Epithelial cell of prostate (primary cell): Measurements from ENCODE around the gene BRPF3.

Source experiments
- DNase-seq: peaks from one replicate; pipeline ENCODE4 v3.0.0-alpha.2; 2011; ENCODE audit warnings: low read depth, low spot score
- H3K27ac ChIP-seq: fragments of 450-650 bp; 2 replicates; pipeline ENCODE4 v1.5.1; 2017; ENCODE audit warnings: mild to moderate bottlenecking

Gene BRPF3

DNA sequence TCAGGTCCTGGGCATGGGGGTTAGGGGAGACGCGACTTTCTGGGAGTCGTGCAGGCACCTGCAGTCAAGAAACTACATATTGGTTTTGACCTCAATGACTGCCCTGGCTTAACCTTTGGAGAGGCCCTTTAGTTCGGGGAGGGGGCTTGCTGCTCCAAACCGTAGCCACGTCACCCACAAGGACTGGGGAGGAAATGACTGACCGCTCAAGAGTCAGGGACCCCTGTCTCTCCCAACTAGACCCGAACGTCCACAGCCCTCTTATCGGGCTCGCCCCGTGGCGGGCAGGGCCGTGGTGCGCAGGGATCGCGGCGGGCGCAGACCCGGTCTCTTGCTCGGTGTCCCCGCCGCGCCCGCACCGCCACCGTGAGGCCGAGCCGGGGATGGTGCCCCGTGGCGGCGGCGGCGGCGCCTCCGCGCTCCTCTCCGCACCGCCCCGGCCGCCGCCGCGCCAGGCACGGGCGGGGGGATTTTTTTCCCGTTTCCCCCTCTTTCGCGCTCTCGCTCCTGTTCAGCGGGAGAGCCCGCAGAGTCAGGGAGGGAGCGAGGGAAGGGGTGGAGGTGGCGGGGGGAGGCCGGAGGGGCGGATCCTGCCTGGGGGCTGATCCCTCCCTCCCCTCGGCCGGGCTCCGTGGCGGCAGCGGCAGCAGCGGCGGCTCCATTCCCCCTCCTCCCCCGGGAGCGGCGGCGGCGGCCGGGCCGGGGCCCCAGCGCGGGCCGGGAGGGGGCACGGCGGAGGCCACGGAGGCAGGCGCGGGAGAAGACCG, at the start of gene BRPF3:
Gene BRPF3 (plus strand): TSS at position 632 of the 767 bp plus-strand sequence. CDS start 3,579 bp downstream, outside the sequence.
- DNase-seq: no peak
- H3K27ac ChIP-seq: peak within 1 kb of the TSS; percentile 77

DNA sequence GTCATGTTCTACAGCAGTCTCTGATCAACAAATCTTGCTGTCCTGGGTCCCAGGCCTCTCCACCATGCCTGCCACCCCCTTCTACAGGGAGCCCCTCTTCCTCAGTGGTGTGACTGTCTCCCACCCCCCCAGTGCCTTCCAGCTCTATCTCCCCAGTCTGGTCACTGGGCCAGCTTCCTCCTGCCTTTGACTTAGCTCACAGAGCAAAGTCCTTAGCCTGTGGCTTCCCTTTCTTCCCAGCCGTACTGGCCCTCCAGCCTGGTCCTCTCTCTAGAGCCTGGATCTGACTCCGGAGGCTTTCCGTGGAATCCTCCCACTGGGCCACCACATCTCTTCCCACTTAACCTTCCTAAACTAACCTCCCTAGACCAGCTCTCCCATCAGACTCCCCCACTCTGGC, 49.2 kb upstream of the BRPF3 start:
- H3K27ac ChIP-seq: no peak overlapping the region
- no peak for DNase-seq

DNA sequence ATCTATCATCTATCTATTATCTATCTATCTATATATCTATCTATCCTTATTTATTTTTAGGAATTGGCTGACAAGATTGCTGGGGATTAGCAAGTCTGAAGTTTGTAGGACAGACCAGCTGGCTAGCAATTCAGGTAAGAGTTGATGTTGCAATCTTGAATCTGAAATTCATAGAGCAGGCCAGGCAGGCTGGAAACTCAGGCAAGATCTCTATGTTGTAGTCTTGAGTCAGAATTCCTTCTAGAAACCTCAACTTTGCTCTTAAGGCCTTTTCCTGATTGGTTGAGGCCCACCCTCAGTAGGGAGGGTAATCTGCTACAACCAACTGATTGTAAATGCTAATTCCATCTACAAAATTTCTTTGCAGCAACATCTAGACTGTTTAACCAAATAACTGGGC, 47.1 kb upstream of the BRPF3 start:
- DNase-seq: no peak
- H3K27ac ChIP-seq: no peak overlapping the region

DNA sequence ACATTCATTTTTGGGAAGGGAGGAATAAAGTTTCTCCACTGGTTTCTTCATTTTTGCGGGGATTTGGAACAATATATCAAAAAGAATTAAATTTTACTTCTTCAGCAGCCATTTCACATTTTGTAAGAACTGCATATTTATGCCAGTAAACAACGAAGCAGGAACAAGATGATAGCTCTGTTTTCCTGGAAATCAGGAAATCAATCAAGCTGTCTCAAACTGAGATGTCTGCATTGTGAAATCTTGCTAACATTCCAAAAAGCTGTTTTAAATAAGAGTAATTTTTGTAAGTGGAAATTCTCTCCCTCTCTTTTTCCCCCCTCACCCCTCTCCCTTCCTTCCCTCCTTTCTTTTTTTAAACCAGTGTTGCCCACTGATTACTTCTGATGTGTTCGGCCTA, 46.3 kb upstream of the BRPF3 start:
- H3K27ac ChIP-seq: no peak overlapping the region
- no peak for DNase-seq

DNA sequence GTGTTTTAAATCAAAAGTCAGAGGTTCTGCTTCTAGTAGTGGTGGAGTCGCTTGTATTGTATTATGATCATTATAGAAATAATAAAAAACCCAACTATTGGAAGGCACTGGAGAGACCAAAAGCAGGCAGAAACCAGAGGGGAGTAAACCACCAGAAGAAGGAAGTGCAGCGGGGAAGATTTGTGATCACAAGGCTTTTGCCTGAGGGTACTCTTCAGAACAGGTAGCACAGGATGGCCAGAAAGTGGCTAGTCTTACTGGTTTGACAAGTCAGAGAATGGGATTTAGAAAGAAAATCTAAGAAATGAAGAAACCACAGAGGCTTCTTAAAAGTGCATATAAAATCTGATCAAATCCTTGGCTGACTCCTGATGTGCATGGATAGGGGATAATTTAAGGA, 42.3 kb upstream of the BRPF3 start:
- no peak overlapping the region for H3K27ac ChIP-seq
- peak; percentile 61 for DNase-seq

DNA sequence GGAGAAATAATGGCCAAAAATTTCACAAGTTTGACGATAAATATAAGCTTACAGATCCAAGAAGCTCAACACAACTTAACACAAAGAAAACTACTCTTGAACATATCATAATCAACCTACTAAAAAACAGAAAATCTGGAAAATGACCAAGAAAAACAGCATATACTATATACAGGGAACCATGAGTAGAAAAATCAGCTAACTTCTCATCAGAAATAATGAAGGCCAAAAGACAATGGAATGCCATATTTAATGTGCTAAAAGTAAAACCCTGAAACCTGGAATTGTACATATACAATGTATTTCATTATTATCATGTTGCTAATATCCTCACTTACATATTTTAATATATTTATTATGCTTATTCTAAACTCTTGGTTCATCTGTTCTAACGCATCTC, 40.9 kb upstream of the BRPF3 start:
- no peak overlapping the region for H3K27ac ChIP-seq
- no peak for DNase-seq

DNA sequence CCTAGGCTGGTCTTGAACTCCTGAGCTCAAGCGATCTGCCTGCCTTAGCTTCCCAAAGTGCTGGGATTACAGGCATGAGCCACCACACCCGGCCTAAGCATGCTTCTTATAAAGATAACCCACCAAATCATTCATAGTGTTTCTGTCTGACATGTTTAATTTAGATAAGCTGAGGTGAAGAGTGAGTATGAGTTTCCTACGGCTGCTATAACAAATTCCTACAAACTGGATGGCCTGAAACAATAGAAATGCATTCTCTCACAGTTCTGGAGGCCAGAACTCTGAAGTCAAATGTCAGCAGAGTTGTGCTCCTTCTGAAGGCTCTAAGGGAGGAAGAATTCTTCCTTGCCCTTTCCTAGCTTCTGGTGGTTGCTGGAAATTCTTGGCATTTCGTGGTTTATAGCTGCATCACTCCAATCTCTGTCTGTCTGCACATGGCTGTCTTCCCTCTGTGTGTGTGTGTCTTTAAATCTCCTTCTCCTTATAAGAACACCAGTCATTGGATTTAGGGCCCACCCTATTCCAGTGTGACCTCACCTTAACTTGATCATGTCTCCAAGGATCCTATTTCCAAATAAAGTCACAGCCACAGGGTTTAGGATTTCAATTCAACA, 36.3 kb upstream of the BRPF3 start:
- DNase-seq: no peak
- H3K27ac ChIP-seq: no peak overlapping the region

DNA sequence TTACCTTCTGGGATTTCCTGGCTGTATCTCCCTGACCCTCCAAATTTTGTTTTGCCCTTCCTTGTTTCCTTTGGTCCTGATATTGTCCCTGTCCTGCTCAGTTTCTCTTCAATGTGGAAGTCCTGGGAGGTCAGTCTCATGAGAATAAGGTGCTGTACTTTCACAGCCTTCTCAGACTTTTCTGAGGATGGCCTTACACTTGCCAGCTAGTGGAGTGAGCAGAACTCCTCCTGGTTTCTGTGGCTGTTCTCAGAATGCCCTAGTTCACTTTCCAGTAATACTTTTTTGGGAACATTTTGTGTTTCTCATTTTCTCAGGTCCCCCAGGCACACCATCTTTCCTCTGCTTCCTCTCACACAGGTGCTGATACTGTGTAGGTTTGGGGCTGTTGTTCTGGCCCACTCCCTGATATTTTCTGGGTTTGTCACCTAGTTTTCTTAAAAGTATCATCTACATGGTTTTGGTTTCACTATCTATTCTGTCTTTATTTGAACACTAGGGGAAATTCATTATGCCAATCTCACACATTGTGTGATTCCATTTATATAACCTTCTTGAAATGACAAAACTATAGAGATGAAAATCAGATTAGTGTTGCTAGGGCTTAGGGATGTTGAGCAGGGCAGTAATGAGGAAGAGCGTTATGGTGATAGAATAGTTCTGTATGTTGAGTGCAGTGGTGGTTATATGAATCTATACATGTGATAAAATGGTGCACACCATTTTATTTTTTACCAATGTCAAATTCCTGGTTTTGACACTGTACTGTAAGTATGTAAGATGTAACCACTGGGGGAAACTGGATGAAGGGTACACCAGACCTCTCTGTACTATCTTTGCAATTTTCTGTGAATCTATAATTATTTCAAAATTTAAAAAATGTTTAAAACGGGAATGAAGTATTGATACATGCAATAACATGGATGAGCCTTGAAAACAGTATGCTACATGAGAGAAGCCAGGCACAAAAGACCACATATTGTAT, 27.2 kb upstream of the BRPF3 start:
- H3K27ac ChIP-seq: no peak overlapping the region
- no peak for DNase-seq

DNA sequence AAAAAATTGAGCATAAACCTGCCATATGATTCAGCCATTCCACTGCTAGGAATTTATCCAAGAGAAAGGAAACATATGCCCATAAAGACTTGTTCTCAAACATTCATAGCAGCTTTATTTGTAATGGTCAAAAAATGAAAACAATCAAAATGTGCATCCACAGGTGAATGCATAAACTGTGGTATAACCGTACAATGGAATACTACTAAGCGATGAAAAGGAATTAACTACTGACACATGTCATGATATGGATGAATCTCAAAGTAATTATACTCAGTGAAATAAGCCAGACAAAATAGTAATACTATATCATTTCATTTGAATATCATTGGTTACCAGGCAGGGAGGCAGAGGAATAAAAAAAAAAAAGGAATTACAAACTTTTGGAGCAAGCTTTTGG, 25.8 kb upstream of the BRPF3 start:
- no peak for DNase-seq
- no peak overlapping the region for H3K27ac ChIP-seq

DNA sequence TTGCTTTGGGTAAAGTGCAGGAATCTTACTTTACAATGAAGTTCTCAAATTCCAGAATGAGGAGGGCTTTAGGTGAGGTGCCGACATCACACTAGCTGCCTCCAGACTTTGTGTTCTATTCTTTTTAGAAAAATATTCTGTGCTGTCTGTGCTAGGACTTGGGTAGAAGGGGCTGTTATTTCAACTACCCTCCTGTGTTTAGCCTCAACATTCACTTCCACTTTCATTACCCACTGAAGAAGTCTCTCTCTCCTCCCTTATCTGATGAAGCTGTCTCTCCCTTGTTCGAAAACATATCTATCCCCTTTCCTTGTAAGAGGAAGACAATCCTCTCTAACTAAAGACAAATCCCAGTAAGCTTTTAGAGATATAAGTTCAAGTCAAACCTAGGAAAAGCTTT, 25.0 kb upstream of the BRPF3 start:
- no peak overlapping the region for H3K27ac ChIP-seq
- no peak for DNase-seq

DNA sequence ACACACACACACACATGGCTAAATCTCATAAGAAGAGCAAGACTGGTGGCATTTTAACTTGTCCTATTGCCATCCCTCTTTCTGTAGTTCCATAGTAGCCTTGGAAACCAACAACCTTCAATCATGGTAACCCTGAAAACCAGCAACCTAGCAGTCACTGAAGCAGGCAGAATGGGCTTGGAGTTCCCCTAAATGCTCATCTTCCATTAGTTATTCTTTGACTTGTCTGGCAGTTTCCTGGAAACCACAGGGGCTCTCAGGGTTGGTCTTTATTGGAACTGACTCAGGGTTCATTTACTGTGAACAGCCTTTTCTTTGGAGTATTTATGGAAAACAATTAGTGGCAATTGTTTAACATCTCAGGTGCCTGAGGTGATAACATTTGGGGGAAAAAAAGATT, 19.4 kb upstream of the BRPF3 start:
- H3K27ac ChIP-seq: no peak overlapping the region
- no peak for DNase-seq

DNA sequence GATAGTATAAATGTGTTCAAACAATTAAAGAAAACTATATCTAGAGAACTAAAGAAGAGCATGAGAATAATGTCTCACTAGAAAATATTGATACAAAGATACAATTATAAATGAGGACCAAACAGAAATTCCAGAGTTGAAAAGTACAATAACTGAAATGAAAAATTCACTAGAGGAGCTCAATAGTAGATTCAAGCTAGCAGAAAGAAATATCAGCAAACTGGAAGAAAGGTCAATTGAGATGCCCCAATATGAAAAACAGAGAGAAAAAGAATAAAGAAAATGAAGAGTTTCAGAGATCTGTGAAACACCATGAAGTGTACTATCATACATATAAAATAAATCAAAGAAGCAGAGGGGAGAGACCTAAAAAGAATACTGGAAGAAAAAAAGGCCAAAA, 18.0 kb upstream of the BRPF3 start:
- DNase-seq: no peak
- H3K27ac ChIP-seq: no peak overlapping the region

DNA sequence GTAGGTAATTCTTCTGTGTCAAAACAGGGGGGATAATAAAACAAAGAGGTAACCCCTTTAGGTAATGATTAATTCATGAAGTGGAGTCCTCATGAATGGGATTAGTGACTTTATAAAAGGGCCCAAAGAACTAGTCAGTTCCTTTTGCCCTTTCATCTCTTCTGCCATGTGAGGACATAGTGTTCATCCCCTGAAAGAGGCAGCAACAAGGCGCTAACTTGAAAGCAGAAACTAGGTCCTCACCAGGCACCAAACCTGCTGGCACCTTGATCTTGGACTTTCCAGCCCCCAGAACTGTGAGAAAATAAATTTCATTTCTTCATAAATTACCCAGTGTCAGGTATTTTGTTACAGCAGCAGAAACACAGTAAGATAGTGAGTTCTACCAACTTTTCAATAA, 16.4 kb upstream of the BRPF3 start:
- no peak for DNase-seq

DNA sequence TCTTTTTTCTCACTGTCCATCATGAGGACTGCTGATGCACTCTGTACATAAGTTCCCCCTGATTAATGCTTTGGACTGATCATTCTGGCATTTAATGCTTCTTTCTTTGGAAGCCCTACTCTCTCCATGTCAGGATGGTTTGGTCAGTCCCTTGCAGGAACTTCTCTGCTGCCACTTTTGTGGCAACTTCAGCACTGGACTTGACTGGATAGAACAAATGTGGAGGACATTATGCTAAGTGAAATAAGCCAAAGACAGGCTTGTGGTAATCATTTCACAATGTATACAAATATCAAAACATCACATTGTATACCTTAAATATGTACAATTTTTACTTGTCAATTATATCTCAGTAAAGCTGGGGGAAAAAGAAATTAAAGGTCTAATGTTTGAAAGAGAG, 12.2 kb upstream of the BRPF3 start:
- H3K27ac ChIP-seq: no peak overlapping the region
- no peak for DNase-seq

More for the DNA sequence above, 16.4 kb upstream of the BRPF3 start:
- H3K27ac ChIP-seq: no peak overlapping the region

DNA sequence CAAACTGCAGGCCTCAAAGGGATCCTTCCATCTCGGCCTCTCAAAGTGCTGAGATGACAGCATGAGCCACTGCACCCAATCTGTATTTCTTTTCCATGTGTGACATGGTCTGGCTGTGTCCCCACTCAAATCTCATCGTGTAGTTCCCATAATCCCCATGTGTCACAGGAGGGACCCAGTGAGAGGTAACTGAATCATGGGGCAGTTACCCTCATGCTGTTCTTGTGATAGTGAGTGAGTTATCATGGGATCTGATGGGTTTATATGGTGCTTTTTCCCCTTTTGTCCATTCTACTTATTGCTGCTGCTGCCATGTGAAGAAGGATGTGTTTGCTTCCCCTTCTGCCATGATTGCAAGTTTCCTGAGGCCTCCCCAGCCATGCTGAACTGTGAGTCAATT, 10.3 kb upstream of the BRPF3 start:
- no peak for DNase-seq
- no peak overlapping the region for H3K27ac ChIP-seq

DNA sequence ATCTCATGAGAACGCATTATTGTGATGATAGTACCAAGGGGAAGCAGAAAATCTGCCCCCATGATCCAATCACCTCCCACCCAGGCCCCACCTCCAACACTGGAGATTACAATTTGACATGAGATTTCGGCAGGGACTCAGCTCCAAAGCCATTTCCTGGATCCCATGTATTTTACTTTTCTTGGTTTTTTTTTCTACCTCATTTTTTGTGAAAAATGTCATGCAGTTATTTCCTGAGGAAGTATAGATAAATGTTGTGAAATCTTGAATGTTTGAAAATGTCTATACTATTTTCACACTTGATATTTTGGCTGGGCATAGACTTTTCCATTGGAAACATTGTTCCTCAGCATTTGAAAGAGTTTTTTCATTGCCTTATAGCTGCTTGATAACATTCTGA, 9.1 kb upstream of the BRPF3 start:
- DNase-seq: no peak
- H3K27ac ChIP-seq: no peak overlapping the region

DNA sequence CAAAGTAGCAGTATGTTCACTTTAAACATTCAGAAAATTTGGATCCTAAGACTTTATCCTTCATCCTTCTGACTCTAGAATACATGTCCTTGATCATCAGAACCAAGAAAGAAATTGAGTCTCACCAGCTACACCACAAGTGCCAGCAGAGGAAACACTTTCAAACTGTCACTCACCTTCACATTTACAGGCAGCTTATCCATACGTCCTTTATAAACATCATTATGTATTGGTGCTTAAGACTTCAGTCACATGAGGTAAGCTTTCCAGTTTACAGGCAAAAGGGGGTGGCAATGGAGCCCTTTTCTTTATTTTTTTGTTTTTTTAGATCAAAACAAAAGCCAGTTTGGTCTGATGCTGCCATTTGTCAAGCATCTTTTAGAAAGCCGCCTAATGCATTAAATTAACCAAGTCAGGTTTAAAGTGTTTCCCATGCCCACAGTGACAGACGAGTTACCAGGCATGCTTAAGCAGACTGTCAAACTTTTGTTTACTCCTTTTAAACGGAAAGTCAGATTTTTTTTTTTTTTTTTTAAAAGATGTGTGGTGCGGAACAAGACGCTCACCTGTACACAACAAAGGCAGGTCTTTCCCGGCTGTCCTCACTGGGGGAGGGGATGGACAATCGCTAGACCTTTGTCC, 952 bp upstream of the BRPF3 start:
- H3K27ac ChIP-seq: peak overlapping the region; percentile 77

DNA sequence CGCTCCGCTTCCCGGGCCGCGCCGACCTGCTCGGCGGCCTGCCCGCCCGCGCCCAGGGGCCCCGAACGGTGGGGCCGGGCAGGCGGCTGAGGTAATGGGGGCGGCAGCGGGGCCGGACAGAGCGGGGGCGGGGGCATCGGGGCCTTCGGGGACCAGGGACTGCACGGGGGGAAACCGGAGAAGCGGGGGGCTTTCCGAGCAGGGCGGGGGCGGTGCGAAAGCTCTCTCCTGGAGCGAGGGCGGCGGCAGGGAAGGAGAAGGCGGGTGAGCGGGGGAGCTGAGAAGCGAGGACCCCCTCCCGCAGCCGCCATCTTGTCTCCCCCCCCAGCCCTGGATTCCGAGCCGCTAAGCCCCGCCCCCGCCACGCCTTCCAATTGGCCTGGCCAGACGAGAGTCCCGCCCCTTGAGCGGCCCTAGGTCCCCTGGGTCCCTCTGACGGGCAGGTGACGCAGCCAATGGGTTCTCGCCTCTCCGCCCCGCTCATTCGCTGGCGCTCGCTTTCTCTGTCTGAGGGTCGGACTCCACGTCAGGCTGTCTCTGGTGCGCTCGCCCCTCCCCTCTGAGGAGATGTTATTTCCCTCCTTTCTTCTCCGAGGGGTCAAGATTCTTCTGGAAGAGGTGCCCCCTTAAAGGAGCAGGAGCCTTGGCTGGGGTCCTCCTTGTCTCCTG, 470 bp downstream of the BRPF3 start:
- H3K27ac ChIP-seq: peak overlapping the region; percentile 77
- peak; percentile 62 for DNase-seq

More for the DNA sequence above, 952 bp upstream of the BRPF3 start:
- no peak for DNase-seq

DNA sequence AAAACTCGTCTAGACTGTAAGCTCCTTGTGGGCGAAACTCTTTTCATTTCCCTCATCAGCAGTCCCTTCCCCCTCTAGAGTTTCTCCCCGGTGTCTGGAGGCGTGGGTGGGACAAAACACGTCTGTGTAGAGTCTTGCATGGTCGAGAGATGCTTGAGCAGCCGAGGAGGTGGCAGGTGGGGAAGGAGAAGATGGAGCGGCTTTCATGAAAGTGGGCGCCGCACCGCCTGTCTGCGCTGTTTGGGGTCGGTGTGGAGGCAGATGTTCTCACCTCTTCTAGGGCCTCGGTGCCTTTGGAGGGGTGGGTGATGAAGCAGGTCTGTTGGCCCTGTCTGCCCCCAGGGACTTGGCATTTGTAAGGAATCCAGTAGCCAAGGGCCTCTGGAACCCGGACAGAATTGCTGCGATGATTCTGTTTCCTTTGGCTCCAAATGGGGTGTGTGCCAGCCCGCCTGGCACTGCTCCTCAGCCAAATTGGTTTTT, 1.2 kb downstream of the BRPF3 start:
- H3K27ac ChIP-seq: no peak overlapping the region
- DNase-seq: no peak

DNA sequence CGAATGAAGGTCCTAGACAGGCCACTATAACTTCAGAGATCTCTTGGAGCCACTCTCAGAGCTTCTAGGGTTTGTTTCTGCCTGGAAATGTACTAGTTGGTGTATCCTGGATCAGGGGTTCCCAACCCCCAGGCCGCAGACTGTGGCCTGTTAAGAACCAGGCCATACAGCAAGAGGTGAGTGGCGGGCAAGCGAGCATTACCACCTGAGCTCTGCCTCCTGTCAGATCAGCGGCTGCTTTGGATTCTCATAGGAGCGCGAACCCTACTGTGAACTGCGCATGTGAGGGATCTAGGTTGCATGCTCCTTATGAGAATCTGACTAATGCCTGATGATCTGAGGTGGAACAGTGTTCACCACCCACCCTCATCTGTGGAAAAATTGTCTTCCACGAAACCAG, 2.4 kb downstream of the BRPF3 start:
- no peak for DNase-seq
- H3K27ac ChIP-seq: no peak overlapping the region
